Upper lobe of left lung (tissue), 4 donors: ENCODE results near the gene MLXIPL.

Experiments used
- EP300 ChIP-seq, 4 donors: sonication (generic); formaldehyde crosslinking; IDR thresholded peaks; one replicate each; pipeline ENCODE4 v1.5.1; 2017; ENCODE audit warnings: antibody characterized with exemption in 4 of 4, control low read depth in 2 of 4
- POLR2A ChIP-seq, 4 donors: fragments of 450-650 bp; IDR thresholded peaks; one replicate each; pipeline ENCODE4 v1.5.1; 2016 to 2017; ENCODE audit warnings: antibody characterized with exemption in 4 of 4, mild to moderate bottlenecking in 2 of 4
- TF ChIP-seq, protein P1 (sequence below), 6 experiments: fragments of 450-650 bp in 4 of 6; fragments of 200-600 bp in 2 of 6; sonication (generic) in 2 of 6; IDR thresholded peaks; one replicate each; pipeline ENCODE4 v1.5.1; 2016 to 2019; ENCODE audit warnings: antibody characterized with exemption in 6 of 6

DNA sequence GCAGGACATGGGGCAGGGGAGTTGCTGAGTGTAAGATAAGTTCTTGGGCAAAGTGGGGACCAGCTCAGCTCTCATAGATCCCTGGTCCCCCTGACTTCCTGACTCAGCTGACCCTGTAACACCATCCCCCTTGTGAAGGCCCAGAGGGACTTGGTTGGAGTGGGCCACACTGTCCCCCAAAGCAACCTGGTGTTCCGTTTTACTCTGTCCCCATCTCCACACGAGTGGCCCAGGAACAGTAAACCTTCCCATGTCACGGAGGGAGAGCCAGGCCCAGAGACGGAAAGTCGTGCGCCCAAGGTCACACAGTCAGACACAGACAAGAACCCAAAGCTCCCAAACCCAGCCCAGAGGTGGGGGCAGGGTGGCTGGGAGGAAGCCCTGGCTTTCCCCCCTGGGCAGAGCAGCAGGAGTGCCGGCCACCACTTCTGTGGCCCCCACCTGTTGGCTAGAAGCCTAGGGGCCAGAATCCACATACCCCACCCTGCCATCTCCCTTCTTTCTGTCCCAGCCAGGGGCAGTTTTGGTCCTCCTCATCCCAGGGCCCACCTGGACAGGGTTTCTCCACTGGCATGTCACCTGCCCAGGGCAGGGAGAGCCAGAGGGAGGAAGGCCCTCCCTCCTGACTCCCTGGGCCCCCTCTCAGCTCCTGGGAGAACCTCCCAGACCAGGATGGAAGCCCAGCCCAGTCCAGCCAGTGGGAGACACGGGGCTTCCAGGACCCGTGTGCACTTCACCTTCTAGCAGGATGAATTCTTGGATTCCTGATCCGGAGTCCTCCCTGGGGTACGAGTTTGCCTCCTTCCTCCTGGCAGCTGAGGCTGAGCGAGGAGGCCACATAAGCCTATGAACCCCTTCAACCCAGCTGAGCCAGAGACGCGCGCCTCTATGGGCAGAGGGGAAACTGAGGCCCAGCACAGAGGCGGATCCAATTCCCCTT is 22.7 kb upstream of the MLXIPL start:
- TF ChIP-seq, protein P1, sequence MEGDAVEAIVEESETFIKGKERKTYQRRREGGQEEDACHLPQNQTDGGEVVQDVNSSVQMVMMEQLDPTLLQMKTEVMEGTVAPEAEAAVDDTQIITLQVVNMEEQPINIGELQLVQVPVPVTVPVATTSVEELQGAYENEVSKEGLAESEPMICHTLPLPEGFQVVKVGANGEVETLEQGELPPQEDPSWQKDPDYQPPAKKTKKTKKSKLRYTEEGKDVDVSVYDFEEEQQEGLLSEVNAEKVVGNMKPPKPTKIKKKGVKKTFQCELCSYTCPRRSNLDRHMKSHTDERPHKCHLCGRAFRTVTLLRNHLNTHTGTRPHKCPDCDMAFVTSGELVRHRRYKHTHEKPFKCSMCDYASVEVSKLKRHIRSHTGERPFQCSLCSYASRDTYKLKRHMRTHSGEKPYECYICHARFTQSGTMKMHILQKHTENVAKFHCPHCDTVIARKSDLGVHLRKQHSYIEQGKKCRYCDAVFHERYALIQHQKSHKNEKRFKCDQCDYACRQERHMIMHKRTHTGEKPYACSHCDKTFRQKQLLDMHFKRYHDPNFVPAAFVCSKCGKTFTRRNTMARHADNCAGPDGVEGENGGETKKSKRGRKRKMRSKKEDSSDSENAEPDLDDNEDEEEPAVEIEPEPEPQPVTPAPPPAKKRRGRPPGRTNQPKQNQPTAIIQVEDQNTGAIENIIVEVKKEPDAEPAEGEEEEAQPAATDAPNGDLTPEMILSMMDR (IDR thresholded peaks at IDR 0.05): no peak
- no peak for TF ChIP-seq EP300 (IDR thresholded peaks at IDR 0.05)
- no peak for TF ChIP-seq POLR2A (IDR thresholded peaks at IDR 0.05)
